NCI-H2227 treated with DMSO at 0.1 percent for 48 hours (cell line): ENCODE results near the gene ZFYVE19.

Experiments
- DNase-seq: peaks from one replicate; lab custom pipeline; 2025; lab: John Stamatoyannopoulos, UW

Gene ZFYVE19

GRCh38 chr15:40775740-40776536 lies 31.0 kb upstream of the ZFYVE19 start:
- no peak for DNase-seq

- no peak for DNase-seq
These were observed 30.2 kb upstream of the ZFYVE19 start for GRCh38 chr15:40776537-40777141.

- DNase-seq: peak; percentile 29
These were observed 24.2 kb upstream of the ZFYVE19 start for GRCh38 chr15:40782609-40783227.

GRCh38 chr15:40785164-40785563 lies 21.7 kb upstream of the ZFYVE19 start:
- no peak for DNase-seq

GRCh38 chr15:40785814-40786213 lies 21.1 kb upstream of the ZFYVE19 start:
- DNase-seq: no peak

- DNase-seq: no peak
These were observed 19.5 kb upstream of the ZFYVE19 start for GRCh38 chr15:40787344-40787841.

GRCh38 chr15:40787991-40788390 lies 18.9 kb upstream of the ZFYVE19 start:
- no peak for DNase-seq

- DNase-seq: no peak
These were observed 17.8 kb upstream of the ZFYVE19 start for GRCh38 chr15:40789119-40789518.

GRCh38 chr15:40789999-40790398 lies 16.9 kb upstream of the ZFYVE19 start:
- no peak for DNase-seq

- no peak for DNase-seq
These were observed 16.2 kb upstream of the ZFYVE19 start for GRCh38 chr15:40790718-40791117.

GRCh38 chr15:40792394-40792793 lies 14.5 kb upstream of the ZFYVE19 start:
- no peak for DNase-seq

- DNase-seq: no peak
These were observed 13.5 kb upstream of the ZFYVE19 start for GRCh38 chr15:40793216-40793989.

GRCh38 chr15:40796041-40796440 lies 10.8 kb upstream of the ZFYVE19 start:
- no peak for DNase-seq

- no peak for DNase-seq
These were observed 10.4 kb upstream of the ZFYVE19 start for GRCh38 chr15:40796512-40796911.

- no peak for DNase-seq
These were observed 7.4 kb upstream of the ZFYVE19 start for GRCh38 chr15:40799523-40799922.

- DNase-seq: no peak
These were observed 3.8 kb upstream of the ZFYVE19 start for GRCh38 chr15:40803076-40803475.

GRCh38 chr15:40803688-40804087 lies 3.2 kb upstream of the ZFYVE19 start:
- no peak for DNase-seq

GRCh38 chr15:40806672-40807027 lies 239 bp upstream of the ZFYVE19 start:
- no peak for DNase-seq

GRCh38 chr15:40807888-40808461 lies 1.1 kb downstream of the ZFYVE19 start:
- DNase-seq: no peak

- no peak for DNase-seq
These were observed 2.1 kb downstream of the ZFYVE19 start for GRCh38 chr15:40808861-40809450.

- no peak for DNase-seq
These were observed 6.0 kb downstream of the ZFYVE19 start for GRCh38 chr15:40812721-40813425.
